GM19099 (cell line): ENCODE results near the gene NUP58.

Source experiments
- POLR2A ChIP-seq: IDR thresholded peaks from 3 replicates; pipeline ENCODE4 v1.6.1; 2011; ENCODE audit warnings: low read depth; ENCODE audit not compliant: insufficient read length; ENCODE audit errors: extremely low read depth

Gene NUP58, protein sequence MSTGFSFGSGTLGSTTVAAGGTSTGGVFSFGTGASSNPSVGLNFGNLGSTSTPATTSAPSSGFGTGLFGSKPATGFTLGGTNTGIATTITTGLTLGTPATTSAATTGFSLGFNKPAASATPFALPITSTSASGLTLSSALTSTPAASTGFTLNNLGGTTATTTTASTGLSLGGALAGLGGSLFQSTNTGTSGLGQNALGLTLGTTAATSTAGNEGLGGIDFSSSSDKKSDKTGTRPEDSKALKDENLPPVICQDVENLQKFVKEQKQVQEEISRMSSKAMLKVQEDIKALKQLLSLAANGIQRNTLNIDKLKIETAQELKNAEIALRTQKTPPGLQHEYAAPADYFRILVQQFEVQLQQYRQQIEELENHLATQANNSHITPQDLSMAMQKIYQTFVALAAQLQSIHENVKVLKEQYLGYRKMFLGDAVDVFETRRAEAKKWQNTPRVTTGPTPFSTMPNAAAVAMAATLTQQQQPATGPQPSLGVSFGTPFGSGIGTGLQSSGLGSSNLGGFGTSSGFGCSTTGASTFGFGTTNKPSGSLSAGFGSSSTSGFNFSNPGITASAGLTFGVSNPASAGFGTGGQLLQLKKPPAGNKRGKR

GRCh38 chr13:25301347-25302113 is at the start of gene NUP58:
TSS of gene NUP58 (plus strand) at chr13:25301625. CDS start at chr13:25301774, 149 bp downstream.
- peak; percentile 93 for TF ChIP-seq POLR2A

GRCh38 chr13:25252225-25252624 is 49.2 kb upstream of the NUP58 start:
- no peak for TF ChIP-seq POLR2A

- no peak for TF ChIP-seq POLR2A
Measured at GRCh38 chr13:25252752-25253151, 48.7 kb upstream of the NUP58 start.

DNA sequence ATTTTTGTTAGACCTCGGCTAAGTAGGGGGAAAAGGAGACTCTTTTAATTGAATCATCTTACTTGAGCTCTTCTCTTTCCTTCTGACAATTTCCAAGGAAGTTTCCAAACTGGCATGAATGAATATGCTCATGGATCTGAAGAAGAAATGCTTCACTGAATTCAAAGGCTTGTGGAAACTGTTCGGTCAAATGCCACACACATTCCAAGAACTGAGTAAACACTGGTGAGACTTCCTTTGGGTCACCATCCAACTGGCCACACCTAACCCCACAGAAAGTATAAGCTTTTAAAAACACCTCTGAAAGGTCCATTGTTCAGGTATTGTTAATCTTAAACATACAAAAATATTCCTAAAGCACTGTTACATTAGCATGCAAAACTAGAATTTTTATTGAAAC is 47.7 kb upstream of the NUP58 start:
- no peak for TF ChIP-seq POLR2A

GRCh38 chr13:25262261-25262660 is 39.2 kb upstream of the NUP58 start:
- no peak for TF ChIP-seq POLR2A

- no peak for TF ChIP-seq POLR2A
Measured at GRCh38 chr13:25266706-25267105, 34.7 kb upstream of the NUP58 start.

GRCh38 chr13:25267715-25268114 is 33.7 kb upstream of the NUP58 start:
- no peak for TF ChIP-seq POLR2A

GRCh38 chr13:25268561-25268960 is 32.9 kb upstream of the NUP58 start:
- no peak for TF ChIP-seq POLR2A

GRCh38 chr13:25276748-25277147 is 24.7 kb upstream of the NUP58 start:
- TF ChIP-seq POLR2A, result no peak

GRCh38 chr13:25280396-25280795 is 21.0 kb upstream of the NUP58 start:
- TF ChIP-seq POLR2A, result no peak

GRCh38 chr13:25281193-25281934 is 20.1 kb upstream of the NUP58 start:
- no peak for TF ChIP-seq POLR2A

- no peak for TF ChIP-seq POLR2A
Measured at GRCh38 chr13:25281935-25282332, 19.5 kb upstream of the NUP58 start.

- TF ChIP-seq POLR2A, result no peak
Measured at GRCh38 chr13:25286308-25286968, 15.0 kb upstream of the NUP58 start.
